Fibroblast of mammary gland (primary cell): ENCODE results near the gene PPP1R1B.
A peak's percentile ranks its signal among the peaks of the same experiment; 100 is the strongest.
"Not testable (repeated sequence)": the region's sequence is repeated elsewhere in the genome, so short reads cannot be mapped to it uniquely, and the experiment has no call there.

ENCODE experiments used
- DNase-seq: peaks from one replicate; pipeline ENCODE4 v3.0.0-alpha.2; 2010; ENCODE audit warnings: low read depth
- H3K4me3 ChIP-seq: 2 replicates; pipeline ENCODE4 v1.5.1; 2011; ENCODE audit warnings: low read depth, mild to moderate bottlenecking, low read length, moderate library complexity; ENCODE audit not compliant: control insufficient read depth
- TF ChIP-seq, protein P1 (sequence below): conservative IDR thresholded peaks from 2 replicates; pipeline ENCODE4 v1.5.1; 2011; ENCODE audit warnings: low read depth, low read length, inconsistent platforms; ENCODE audit not compliant: control insufficient read depth, insufficient read depth

PPP1R1B gene

DNA sequence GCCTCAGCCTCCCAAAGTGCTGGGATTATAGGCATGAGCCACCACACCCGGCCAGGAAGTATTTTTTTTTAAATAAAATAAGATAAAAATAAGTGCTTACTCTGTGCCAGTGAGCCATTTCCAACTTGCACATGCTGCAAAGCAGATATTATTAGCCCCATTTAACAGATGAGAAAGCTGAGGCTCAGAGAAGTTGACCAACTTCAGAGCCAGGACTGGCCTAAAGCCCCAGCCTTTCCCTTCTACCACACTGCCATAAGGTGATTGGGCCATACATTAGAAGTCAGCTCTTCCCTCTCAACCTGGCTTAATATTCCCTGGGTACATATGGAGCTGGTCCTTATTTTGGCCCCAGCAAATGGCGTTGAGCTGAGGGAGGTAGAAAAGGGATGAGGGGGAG is 44.1 kb upstream of the PPP1R1B start:
- TF ChIP-seq, protein P1, sequence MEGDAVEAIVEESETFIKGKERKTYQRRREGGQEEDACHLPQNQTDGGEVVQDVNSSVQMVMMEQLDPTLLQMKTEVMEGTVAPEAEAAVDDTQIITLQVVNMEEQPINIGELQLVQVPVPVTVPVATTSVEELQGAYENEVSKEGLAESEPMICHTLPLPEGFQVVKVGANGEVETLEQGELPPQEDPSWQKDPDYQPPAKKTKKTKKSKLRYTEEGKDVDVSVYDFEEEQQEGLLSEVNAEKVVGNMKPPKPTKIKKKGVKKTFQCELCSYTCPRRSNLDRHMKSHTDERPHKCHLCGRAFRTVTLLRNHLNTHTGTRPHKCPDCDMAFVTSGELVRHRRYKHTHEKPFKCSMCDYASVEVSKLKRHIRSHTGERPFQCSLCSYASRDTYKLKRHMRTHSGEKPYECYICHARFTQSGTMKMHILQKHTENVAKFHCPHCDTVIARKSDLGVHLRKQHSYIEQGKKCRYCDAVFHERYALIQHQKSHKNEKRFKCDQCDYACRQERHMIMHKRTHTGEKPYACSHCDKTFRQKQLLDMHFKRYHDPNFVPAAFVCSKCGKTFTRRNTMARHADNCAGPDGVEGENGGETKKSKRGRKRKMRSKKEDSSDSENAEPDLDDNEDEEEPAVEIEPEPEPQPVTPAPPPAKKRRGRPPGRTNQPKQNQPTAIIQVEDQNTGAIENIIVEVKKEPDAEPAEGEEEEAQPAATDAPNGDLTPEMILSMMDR = no peak
- no peak for DNase-seq
- no peak overlapping the region for H3K4me3 ChIP-seq

DNA sequence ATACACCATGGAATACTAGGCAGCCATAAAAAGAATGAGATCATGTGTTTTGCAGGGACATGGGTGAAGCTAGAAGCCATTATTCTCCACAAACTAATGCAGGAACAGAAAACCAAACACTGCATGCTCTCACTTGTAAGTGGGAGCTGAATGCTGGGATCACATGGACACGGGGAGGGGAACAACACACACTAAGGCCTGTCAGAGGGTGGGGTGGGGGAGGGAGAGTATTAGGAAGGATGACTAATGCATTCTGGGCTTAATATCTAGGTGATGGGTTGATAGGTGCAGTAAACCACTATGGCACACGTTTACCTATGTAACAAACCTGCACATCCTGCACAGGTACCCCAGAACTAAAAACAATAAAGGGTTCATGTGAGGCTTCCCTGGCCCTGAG is 36.6 kb upstream of the PPP1R1B start:
- H3K4me3 ChIP-seq, DNase-seq: not testable (repeated sequence)

DNA sequence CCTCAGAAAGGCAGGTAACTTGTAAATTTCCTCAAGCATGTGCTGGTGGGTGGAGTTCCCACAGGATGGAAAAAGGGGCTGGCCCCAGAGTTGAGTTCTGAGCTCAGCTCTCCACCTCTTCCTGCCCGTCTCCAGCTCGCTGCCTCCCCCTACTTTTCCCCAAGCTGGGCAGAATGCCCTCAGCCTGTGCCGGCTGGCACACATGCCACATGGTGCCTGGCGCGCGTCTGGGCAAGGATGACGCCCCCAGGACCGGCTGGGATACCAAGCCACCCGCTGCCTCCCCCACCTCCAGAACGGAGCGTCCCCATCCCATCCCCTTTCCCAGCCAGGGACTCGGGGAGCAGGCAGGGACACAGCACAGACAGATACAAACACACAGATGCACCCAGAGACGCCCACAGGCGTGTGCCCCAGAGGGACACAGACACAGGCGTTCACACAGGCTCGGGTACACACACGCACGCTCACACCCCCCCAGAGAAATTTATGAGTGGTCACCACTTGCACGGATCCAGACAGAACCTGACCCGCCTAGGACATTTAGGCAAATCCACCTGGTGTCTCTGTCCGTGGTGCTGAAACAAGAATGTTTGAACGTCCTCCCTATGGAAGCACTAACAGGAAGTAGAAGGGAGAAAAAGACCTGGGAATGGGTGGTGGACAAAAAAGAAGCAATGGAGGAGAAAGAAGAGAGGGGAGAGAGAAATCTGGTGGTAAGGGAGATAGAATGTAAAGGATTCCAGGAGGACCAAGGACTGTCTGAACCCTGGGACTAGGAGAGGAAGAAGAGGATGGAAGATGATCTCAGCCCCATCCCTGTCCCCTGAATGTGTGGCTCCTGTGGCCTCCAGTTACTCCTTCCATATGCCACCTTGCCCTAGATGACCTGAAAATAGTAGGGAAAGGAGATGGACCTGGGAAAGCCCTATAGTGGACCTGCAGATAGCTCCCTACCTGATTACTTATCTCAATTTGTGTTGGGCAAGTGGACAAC is 34.5 kb upstream of the PPP1R1B start:
- peak; percentile 43 for DNase-seq

GRCh38 chr17:39593371-39593770 is 33.4 kb upstream of the PPP1R1B start:
- TF ChIP-seq, protein P1 = no peak

More for the DNA sequence above, 34.5 kb upstream of the PPP1R1B start:
- no peak overlapping the region for H3K4me3 ChIP-seq
- TF ChIP-seq, protein P1 = no peak

GRCh38 chr17:39595294-39595693 is 31.5 kb upstream of the PPP1R1B start:
- TF ChIP-seq, protein P1 = no peak
- DNase-seq = no peak
- no peak overlapping the region for H3K4me3 ChIP-seq

More at GRCh38 chr17:39593371-39593770, 33.4 kb upstream of the PPP1R1B start:
- no peak overlapping the region for H3K4me3 ChIP-seq
- no peak for DNase-seq

GRCh38 chr17:39595928-39596510 is 30.7 kb upstream of the PPP1R1B start:
- H3K4me3 ChIP-seq = no peak overlapping the region
- DNase-seq = no peak
- TF ChIP-seq, protein P1 = no peak
